Measurements from ENCODE around the gene USP15.
A peak's percentile ranks its signal among the peaks of the same experiment; 100 is the strongest.
"Not testable (repeated sequence)": the region's sequence is repeated elsewhere in the genome, so short reads cannot be mapped to it uniquely, and the experiment has no call there.

Gene USP15

GRCh38 chr12:62438098-62438692, 178.0 kb downstream of the USP15 start:
- in situ Hi-C loops (cut with MboI; ENCODE audit: low sequenced_read_pairs, unreplicated experiment) = loop anchor here (5.0 kb wide), 1 partner anchor 359 kb away; no protein-coding TSS in a partner anchor
- TF ChIP-seq, protein P1, sequence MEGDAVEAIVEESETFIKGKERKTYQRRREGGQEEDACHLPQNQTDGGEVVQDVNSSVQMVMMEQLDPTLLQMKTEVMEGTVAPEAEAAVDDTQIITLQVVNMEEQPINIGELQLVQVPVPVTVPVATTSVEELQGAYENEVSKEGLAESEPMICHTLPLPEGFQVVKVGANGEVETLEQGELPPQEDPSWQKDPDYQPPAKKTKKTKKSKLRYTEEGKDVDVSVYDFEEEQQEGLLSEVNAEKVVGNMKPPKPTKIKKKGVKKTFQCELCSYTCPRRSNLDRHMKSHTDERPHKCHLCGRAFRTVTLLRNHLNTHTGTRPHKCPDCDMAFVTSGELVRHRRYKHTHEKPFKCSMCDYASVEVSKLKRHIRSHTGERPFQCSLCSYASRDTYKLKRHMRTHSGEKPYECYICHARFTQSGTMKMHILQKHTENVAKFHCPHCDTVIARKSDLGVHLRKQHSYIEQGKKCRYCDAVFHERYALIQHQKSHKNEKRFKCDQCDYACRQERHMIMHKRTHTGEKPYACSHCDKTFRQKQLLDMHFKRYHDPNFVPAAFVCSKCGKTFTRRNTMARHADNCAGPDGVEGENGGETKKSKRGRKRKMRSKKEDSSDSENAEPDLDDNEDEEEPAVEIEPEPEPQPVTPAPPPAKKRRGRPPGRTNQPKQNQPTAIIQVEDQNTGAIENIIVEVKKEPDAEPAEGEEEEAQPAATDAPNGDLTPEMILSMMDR (IDR thresholded peaks at IDR 0.05; ENCODE audit: borderline replicate concordance, control extremely low read depth, extremely low read depth, insufficient read depth, missing control alignments) = no peak
- peak; percentile 57 for DNase-seq (ENCODE audit: low spot score)

- no peak for DNase-seq (ENCODE audit: low spot score)
- TF ChIP-seq, protein P1 (IDR thresholded peaks at IDR 0.05; ENCODE audit: borderline replicate concordance, control extremely low read depth, extremely low read depth, insufficient read depth, missing control alignments) = no peak
- in situ Hi-C loops (cut with MboI; ENCODE audit: low sequenced_read_pairs, unreplicated experiment) = no loop called here
Observed at GRCh38 chr12:62446754-62447452, 186.7 kb downstream of the USP15 start.

DNA sequence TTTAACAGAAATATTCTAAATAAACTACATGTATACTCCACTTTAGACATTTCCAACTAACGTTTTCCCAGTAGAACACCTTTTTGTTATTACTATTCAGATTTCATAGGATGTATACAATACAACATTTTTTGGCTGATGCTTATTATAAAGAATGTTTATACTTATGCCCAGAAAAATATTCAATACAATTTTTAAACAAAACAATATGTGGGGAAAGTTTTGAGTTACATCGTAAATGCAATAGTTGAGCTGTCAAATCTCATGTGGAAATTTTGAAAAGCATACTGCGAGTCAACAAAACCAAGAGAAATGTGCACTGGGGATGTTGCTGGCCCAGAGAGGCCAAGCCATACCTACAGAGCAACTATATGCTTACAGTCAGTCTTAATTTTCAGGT, 188.2 kb downstream of the USP15 start:
- TF ChIP-seq, protein P1 (IDR thresholded peaks at IDR 0.05; ENCODE audit: borderline replicate concordance, control extremely low read depth, extremely low read depth, insufficient read depth, missing control alignments) = no peak
- DNase-seq (ENCODE audit: low spot score) = no peak
- in situ Hi-C loops (cut with MboI; ENCODE audit: low sequenced_read_pairs, unreplicated experiment) = no loop called here

DNA sequence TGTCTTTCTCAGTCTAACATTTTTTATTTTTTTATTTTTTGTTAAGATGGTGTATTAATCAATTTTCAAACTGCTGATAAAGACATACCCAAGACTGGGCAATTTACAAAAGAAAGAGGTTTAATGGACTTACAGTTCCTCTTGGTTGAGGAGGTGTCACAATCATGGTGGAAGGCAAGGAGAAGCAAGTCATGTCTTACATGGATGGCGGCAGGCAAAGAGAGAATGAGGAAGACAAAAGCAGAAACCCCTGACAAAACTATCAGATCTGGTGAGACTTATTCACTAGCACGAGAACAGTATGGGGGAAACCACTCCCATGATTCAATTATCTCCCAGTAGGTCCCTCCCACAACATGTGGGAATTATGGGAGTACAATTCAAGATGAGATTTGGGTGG, 195.2 kb downstream of the USP15 start:
- in situ Hi-C loops (cut with MboI; ENCODE audit: low sequenced_read_pairs, unreplicated experiment); DNase-seq (ENCODE audit: low spot score): not testable (repeated sequence)

GRCh38 chr12:62458626-62459025, 198.4 kb downstream of the USP15 start:
- TF ChIP-seq, protein P1 (IDR thresholded peaks at IDR 0.05; ENCODE audit: borderline replicate concordance, control extremely low read depth, extremely low read depth, insufficient read depth, missing control alignments) = no peak
- in situ Hi-C loops (cut with MboI; ENCODE audit: low sequenced_read_pairs, unreplicated experiment) = no loop called here
- DNase-seq (ENCODE audit: low spot score) = no peak

GRCh38 chr12:62459976-62460375, 199.8 kb downstream of the USP15 start:
- in situ Hi-C loops (cut with MboI; ENCODE audit: low sequenced_read_pairs, unreplicated experiment) = no loop called here
- no peak for DNase-seq (ENCODE audit: low spot score)
- TF ChIP-seq, protein P1 (IDR thresholded peaks at IDR 0.05; ENCODE audit: borderline replicate concordance, control extremely low read depth, extremely low read depth, insufficient read depth, missing control alignments) = no peak

DNA sequence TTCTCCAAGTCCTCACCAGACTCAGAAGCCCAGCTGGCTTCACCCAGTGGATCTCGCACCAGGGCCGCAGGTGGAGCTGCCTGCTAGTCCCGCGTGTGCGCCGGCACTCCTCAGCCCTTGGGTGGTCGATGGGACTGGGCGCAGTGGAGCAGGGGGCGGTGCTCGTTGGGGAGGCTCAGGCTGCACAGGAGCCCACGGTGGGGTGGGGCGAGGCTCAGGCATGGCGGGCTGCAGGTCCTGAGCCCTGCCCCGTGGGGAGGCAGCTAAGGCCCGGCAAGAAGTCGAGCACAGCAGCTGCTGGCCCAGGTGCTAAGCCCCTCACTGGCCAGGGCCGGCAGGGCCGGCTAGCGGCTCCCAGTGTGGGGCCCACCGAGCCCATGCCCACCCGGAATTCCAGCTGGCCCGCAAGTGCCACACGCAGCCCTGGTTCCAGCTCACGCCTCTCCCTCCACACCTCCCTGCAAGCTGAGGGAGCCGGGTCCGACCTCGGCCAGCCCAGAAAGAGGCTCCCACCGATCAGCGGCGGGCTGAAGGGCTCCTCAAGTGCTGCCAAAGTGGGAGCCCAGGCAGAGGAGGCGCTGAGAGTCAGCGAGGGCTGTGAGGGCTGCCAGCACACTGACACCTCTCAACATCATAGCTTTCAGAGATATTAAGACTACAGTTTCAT, 201.1 kb downstream of the USP15 start:
- in situ Hi-C loops (cut with MboI; ENCODE audit: low sequenced_read_pairs, unreplicated experiment); DNase-seq (ENCODE audit: low spot score): not testable (repeated sequence)

DNA sequence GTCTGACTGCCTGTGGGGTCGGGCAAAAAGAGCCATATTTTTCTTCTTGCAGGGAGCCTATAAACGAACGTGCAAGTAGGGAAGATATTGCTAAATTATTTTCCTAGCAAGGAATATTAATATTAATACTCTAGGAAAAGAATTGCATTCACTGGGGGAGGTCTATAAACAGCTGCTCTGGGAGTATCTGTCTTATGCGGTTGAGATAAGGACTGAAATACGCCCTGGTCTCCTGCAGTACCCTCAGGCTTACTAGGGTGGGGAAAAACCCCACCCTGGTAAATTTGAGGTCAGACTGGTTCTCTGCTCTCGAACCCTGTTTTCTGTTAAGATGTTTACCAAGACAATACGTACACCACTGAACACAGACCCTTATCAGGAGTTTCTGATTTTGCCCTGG, 203.0 kb downstream of the USP15 start:
- in situ Hi-C loops (cut with MboI; ENCODE audit: low sequenced_read_pairs, unreplicated experiment); DNase-seq (ENCODE audit: low spot score): not testable (repeated sequence)

Data from GM13976 (cell line).